Gastroesophageal sphincter (tissue), 4 donors: Measurements from ENCODE around the gene ZNF3. TPM values are rescaled to one million over a fixed set of nuclear protein-coding genes. Genes with fewer than 3 reads are reported as not detected.
A peak's percentile ranks its signal among the peaks of the same experiment; 100 is the strongest.

Experiments
- ATAC-seq: fragments of 150-250 bp; one replicate; pipeline ENCODE4 v1.9.1; 2016; ENCODE audit warnings: mild to moderate bottlenecking, moderate library complexity
- H3K27ac ChIP-seq, 4 donors: fragments of 200-600 bp; sonication (generic) in 3 of 4; 1 replicate in 3 of 4; 2 replicates in 1 of 4; pipeline ENCODE4 v1.5.1; 2016 to 2019
- H3K27me3 ChIP-seq: fragments of 200-600 bp; sonication (generic); one replicate; pipeline ENCODE4 v1.5.1; 2019
- H3K36me3 ChIP-seq, 2 donors: fragments of 200-600 bp; sonication (generic); one replicate each; pipeline ENCODE4 v1.5.1; 2019; ENCODE audit warnings: control low read depth in 1 of 2
- H3K4me1 ChIP-seq, 3 donors: fragments of 200-600 bp; sonication (generic); 1 replicate in 2 of 3; 2 replicates in 1 of 3; pipeline ENCODE4 v1.5.1; 2016 to 2019; ENCODE audit warnings: control low read depth in 2 of 3
- H3K4me3 ChIP-seq, 2 donors: fragments of 200-600 bp; sonication (generic); one replicate each; pipeline ENCODE4 v1.5.1; 2019; ENCODE audit warnings: mild to moderate bottlenecking in 1 of 2, moderate library complexity in 1 of 2
- H3K9me3 ChIP-seq, 3 donors: fragments of 200-600 bp; sonication (generic); one replicate each; pipeline ENCODE4 v1.5.1; 2017 to 2019; ENCODE audit warnings: control low read depth in 2 of 3
- EP300 ChIP-seq: sonication (generic); formaldehyde crosslinking; IDR thresholded peaks from one replicate; pipeline ENCODE4 v1.6.1; 2017; ENCODE audit warnings: antibody characterized with exemption, mild to moderate bottlenecking
- POLR2A ChIP-seq, 2 donors: fragments of 450-650 bp; IDR thresholded peaks; one replicate each; pipeline ENCODE4 v1.6.1; 2017; ENCODE audit warnings: antibody characterized with exemption in 2 of 2, mild to moderate bottlenecking in 2 of 2, moderate library complexity in 1 of 2
- POLR2AphosphoS5 ChIP-seq: sonication (generic); formaldehyde crosslinking; IDR thresholded peaks from one replicate; pipeline ENCODE4 v1.6.1; 2017; ENCODE audit warnings: antibody characterized with exemption
- WGBS, 2 donors: methylation state at CpG; one replicate each; pipeline ENCODE4 v1.1.5; 2018; ENCODE audit warnings: low coverage in 1 of 2; 5-methylcytosine and 5-hydroxymethylcytosine counted together
- total RNA-seq, 4 donors: library from RNA; depleted of rRNA; stranded (reverse); fragments of >200 nt; gene quantifications; one replicate each; pipeline ENCODE4 v1.1.0, GENCODE V29; 2016
- TF ChIP-seq, protein P1 (sequence below), 4 experiments: fragments of 200-600 bp in 2 of 4; fragments of 450-650 bp in 2 of 4; sonication (generic) in 1 of 4; IDR thresholded peaks; one replicate each; pipeline ENCODE4 v1.5.1; 2017 to 2019; ENCODE audit warnings: antibody characterized with exemption in 4 of 4, mild to moderate bottlenecking in 2 of 4, moderate library complexity in 2 of 4

The ZNF3 gene
- total RNA-seq, 4 donors from 2014 or later = 18.9 to 30.2 (median 20.6) TPM

DNA sequence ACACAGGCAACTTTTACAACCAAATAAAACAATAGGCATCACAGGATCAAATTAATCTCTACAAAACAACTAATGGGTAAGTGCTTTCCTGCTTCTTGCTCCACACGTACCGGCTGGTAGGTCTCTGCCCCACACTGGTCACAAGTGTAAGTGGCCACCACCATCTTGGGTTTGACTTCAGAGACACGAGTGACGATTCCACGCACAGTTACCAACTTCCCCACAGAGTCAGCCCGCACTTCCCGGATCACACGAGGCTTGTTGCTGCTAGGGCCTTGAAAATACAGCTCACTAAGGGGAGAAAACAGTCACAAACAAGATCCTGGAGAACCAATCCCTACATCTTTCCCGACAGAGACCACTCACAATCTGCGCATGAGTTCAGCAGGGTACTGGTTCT is 17.4 kb upstream of the ZNF3 start:
- Histone ChIP-seq H3K4me3 (no peak overlapping the region), H3K27ac (peak overlapping the region in 1 of 4 donors; percentile 88), H3K27me3 (no peaks in the 10 kb centered on the region), H3K36me3 (peaks cover 0 to 71% of the 10 kb centered on the region in 2 donors), H3K4me1 (peaks cover 0 to 42% (median 13%) of the 10 kb centered on the region in 3 donors), H3K9me3 (no peaks in the 10 kb centered on the region)
- TF ChIP-seq POLR2AphosphoS5 (no peak), EP300 (no peak), POLR2A (IDR thresholded peaks at IDR 0.05) (no peak)
- TF ChIP-seq, protein P1, sequence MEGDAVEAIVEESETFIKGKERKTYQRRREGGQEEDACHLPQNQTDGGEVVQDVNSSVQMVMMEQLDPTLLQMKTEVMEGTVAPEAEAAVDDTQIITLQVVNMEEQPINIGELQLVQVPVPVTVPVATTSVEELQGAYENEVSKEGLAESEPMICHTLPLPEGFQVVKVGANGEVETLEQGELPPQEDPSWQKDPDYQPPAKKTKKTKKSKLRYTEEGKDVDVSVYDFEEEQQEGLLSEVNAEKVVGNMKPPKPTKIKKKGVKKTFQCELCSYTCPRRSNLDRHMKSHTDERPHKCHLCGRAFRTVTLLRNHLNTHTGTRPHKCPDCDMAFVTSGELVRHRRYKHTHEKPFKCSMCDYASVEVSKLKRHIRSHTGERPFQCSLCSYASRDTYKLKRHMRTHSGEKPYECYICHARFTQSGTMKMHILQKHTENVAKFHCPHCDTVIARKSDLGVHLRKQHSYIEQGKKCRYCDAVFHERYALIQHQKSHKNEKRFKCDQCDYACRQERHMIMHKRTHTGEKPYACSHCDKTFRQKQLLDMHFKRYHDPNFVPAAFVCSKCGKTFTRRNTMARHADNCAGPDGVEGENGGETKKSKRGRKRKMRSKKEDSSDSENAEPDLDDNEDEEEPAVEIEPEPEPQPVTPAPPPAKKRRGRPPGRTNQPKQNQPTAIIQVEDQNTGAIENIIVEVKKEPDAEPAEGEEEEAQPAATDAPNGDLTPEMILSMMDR (IDR thresholded peaks at IDR 0.05) = no peak
- no peak for ATAC-seq
- 83 to 85% methylated on average over 6 to 10 of the region's 10 CpGs for WGBS, 2 donors

- H3K4me3 ChIP-seq = no peak overlapping the region
- no peak for ATAC-seq
- 71 to 91% methylated on average over 4 to 6 of the region's 17 CpGs for WGBS, 2 donors
- peaks cover 0 to 90% of the 10 kb centered on the region in 2 donors for H3K36me3 ChIP-seq
- H3K9me3 ChIP-seq = no peaks in the 10 kb centered on the region
- peaks cover 0 to 34% (median 7%) of the 10 kb centered on the region in 3 donors for H3K4me1 ChIP-seq
- TF ChIP-seq, protein P1 (IDR thresholded peaks at IDR 0.05) = no peak
- no peak for TF ChIP-seq POLR2AphosphoS5
- TF ChIP-seq POLR2A (IDR thresholded peaks at IDR 0.05) = no peak
- TF ChIP-seq EP300 = no peak
- H3K27me3 ChIP-seq = no peaks in the 10 kb centered on the region
- no peak overlapping the region for H3K27ac ChIP-seq
These were observed 14.2 kb upstream of the ZNF3 start for GRCh38 chr7:100095704-100096103.

DNA sequence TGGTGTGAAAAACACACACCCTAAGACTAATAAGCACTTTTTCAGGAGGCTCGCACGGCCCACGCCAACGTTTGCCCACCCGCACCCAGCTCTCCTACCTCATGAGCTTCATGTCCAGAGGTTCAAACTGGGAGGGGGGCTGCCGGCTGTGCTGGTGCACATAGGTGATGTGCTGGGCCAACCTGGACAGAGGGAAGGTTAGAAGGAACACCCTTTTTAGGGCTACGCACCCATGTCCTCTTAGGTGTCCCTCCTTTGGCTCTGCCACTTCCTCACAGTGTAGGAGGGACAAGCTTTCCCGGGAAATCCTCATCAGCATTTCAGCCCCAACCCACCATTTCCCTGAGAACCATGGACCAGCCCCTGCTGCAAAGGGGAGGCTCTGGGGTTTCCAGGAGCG is 13.8 kb upstream of the ZNF3 start:
- no peak for ATAC-seq

DNA sequence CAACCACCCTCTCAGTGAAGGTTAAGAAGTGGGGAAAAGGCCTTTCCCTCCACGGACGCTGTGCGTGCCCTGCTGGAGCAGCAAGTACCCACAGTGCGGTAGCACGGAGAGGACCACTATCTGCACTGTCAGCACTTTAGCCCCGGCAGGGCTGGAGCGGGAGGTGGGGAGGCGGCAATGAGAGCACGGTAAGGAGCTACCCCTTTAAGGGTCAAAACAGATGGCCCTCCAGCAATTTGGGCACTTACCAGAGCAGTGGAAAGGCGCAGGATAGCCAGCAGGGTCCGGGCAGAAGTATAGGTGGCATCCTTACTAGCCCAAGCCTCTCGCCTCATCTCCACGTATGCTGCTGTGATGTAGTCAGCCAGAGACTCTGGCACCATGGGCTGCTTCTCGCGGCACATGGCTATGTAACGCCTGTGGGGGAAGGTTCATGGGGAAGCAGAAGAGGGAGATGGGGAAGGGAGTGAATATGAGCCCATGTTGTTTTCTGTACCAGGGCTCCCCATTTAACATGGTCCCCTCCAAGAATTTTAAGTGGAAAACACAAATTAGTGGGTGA is 12.5 kb upstream of the ZNF3 start:
- ATAC-seq = no peak
- 57 to 92% methylated on average over 2 to 7 of the region's 16 CpGs for WGBS, 2 donors
- no peaks in the 10 kb centered on the region for H3K9me3 ChIP-seq
- H3K4me3 ChIP-seq = no peak overlapping the region
- H3K4me1 ChIP-seq = peaks cover 0 to 37% (median 8%) of the 10 kb centered on the region in 3 donors
- H3K27me3 ChIP-seq = no peaks in the 10 kb centered on the region
- peaks cover 0 to 92% of the 10 kb centered on the region in 2 donors for H3K36me3 ChIP-seq
- no peak for TF ChIP-seq POLR2AphosphoS5
- no peak for TF ChIP-seq EP300
- TF ChIP-seq, protein P1 (IDR thresholded peaks at IDR 0.05) = no peak
- TF ChIP-seq POLR2A (IDR thresholded peaks at IDR 0.05) = no peak
- H3K27ac ChIP-seq = peak overlapping the region in 3 of 4 donors; percentile 5 to 35 (median 31)

More for the DNA sequence above, 13.8 kb upstream of the ZNF3 start:
- no peak for TF ChIP-seq POLR2A (IDR thresholded peaks at IDR 0.05)
- TF ChIP-seq POLR2AphosphoS5 = no peak
- no peak for TF ChIP-seq EP300
- TF ChIP-seq, protein P1 (IDR thresholded peaks at IDR 0.05) = no peak
- H3K9me3 ChIP-seq = no peaks in the 10 kb centered on the region
- H3K27ac ChIP-seq = no peak overlapping the region
- H3K4me1 ChIP-seq = peaks cover 0 to 37% (median 7%) of the 10 kb centered on the region in 3 donors
- peaks cover 0 to 94% of the 10 kb centered on the region in 2 donors for H3K36me3 ChIP-seq
- 77% methylated on average over 7 of the region's 9 CpGs; no CpG with 5 or more reads in 1 of the 2 donors for WGBS, 2 donors
- H3K27me3 ChIP-seq = no peaks in the 10 kb centered on the region
- H3K4me3 ChIP-seq = no peak overlapping the region

GRCh38 chr7:100093498-100093897 is 12.0 kb upstream of the ZNF3 start:
- no peaks in the 10 kb centered on the region for H3K9me3 ChIP-seq
- TF ChIP-seq EP300 = no peak
- TF ChIP-seq POLR2AphosphoS5 = peak; percentile 22
- no peak overlapping the region for H3K4me3 ChIP-seq
- peaks cover 0 to 87% of the 10 kb centered on the region in 2 donors for H3K36me3 ChIP-seq
- H3K27ac ChIP-seq = peak overlapping the region in 3 of 4 donors; percentile 5 to 35 (median 31)
- ATAC-seq = peak; percentile 18
- peaks cover 0 to 33% (median 8%) of the 10 kb centered on the region in 3 donors for H3K4me1 ChIP-seq
- 19 to 36% methylated on average over 5 of the region's 13 CpGs for WGBS, 2 donors
- H3K27me3 ChIP-seq = no peaks in the 10 kb centered on the region
